HepG2 (cell line): Measurements from ENCODE around the gene KCNQ2. TPM values are rescaled to one million over a fixed set of nuclear protein-coding genes. Genes with fewer than 3 reads are reported as not detected.

Experiments used
- ATAC-seq: fragments of 200-7000 bp; cut with Tn5 transposase; 3 replicates; pipeline ENCODE4 v1.9.1; 2020; ENCODE audit warnings: mild to moderate bottlenecking, moderate library complexity
- BruUV-seq: library from RNA; stranded (reverse); fragments of 400-500 nt; replicated peaks from 2 replicates; lab custom pipeline; 2021; lab: Mats Ljungman, UMichigan
- CTCF ChIA-PET: fragments of 300-600 bp; formaldehyde crosslinking; extraction: SDS; loops from one replicate; lab custom pipeline; 2021; ENCODE audit warnings: low total read pairs, inconsistent platforms, low intra/inter-chr PET ratio; lab: Yijun Ruan, JAX
- POLR2A ChIA-PET: fragments of 350-600 bp; sonication (Branson Sonifier 250); formaldehyde crosslinking; loops from one replicate; lab custom pipeline; 2020; ENCODE audit warnings: antibody characterized with exemption, inconsistent platforms; lab: Yijun Ruan, JAX
- DNase-seq: peaks from one replicate; pipeline ENCODE4 v3.0.0-alpha.2; 2015; ENCODE audit warnings: low spot score
- FAIRE-seq: peaks from 3 replicates; lab custom pipeline; 2011; peaks lifted over from hg19 to GRCh38; lab: Jason Lieb, UNC
- H2AFZ ChIP-seq: one replicate; pipeline ENCODE4 v1.6.1; 2011; ENCODE audit warnings: low read length, inconsistent platforms
- H3K27ac ChIP-seq: fragments of 300-600 bp; 3 replicates; pipeline ENCODE4 v1.8.0; 2011; ENCODE audit warnings: mixed run types, mild to moderate bottlenecking, mixed read lengths, low read length, inconsistent platforms; ENCODE audit not compliant: insufficient read depth; ENCODE audit errors: extremely low read length
- H3K27me3 ChIP-seq, 2 experiments: fragments of 200-600 bp in 1 of 2; 2 replicates in 1 of 2; 3 replicates in 1 of 2; pipeline versions ENCODE4 v1.6.0 to v1.8.0; 2011; ENCODE audit warnings: low read length in 2 of 2, mild to moderate bottlenecking in 2 of 2, moderate library complexity in 2 of 2, inconsistent platforms in 1 of 2; ENCODE audit not compliant: insufficient read depth in 2 of 2, control insufficient read depth in 1 of 2
- H3K36me3 ChIP-seq, 2 experiments: fragments of 200-600 bp in 1 of 2; replicated peaks in 1 of 2; 2 replicates in 1 of 2; 3 replicates in 1 of 2; pipeline versions ENCODE4 v1.5.1 to v1.8.0; 2011; ENCODE audit warnings: low read length in 2 of 2, inconsistent platforms in 1 of 2; ENCODE audit not compliant: insufficient read depth in 2 of 2, control insufficient read depth in 1 of 2
- H3K4me1 ChIP-seq: 2 replicates; pipeline ENCODE4 v1.5.1; 2012; ENCODE audit warnings: low read length, inconsistent platforms; ENCODE audit not compliant: insufficient read depth
- H3K4me2 ChIP-seq: 2 replicates; pipeline ENCODE4 v1.6.0; 2011; ENCODE audit warnings: low read depth, low read length, inconsistent platforms
- H3K4me3 ChIP-seq, 3 experiments: fragments of 200-600 bp in 1 of 3; sonication (generic), shearing (Covaris generic) in 1 of 3; replicated peaks in 1 of 3; 2 replicates each; pipeline ENCODE4 v1.5.1; 2011 to 2016; ENCODE audit warnings: low read length in 3 of 3, inconsistent platforms in 2 of 3, low read depth in 2 of 3, mild to moderate bottlenecking in 2 of 3, control low read depth in 1 of 3, mixed read lengths in 1 of 3; ENCODE audit not compliant: insufficient read depth in 1 of 3
- H3K79me2 ChIP-seq: one replicate; pipeline ENCODE4 v1.6.1; 2011; ENCODE audit warnings: low read length, inconsistent platforms; ENCODE audit not compliant: insufficient read depth
- H3K9ac ChIP-seq: 2 replicates; pipeline ENCODE4 v1.6.0; 2011; ENCODE audit warnings: mild to moderate bottlenecking, low read depth, low read length, inconsistent platforms; ENCODE audit not compliant: insufficient read depth
- H3K9me3 ChIP-seq: 2 replicates; pipeline ENCODE4 v1.5.1; 2012; ENCODE audit warnings: mild to moderate bottlenecking, low read length
- H4K20me1 ChIP-seq: 2 replicates; pipeline ENCODE4 v1.6.0; 2011; ENCODE audit warnings: inconsistent platforms, mild to moderate bottlenecking, low read length, moderate library complexity; ENCODE audit not compliant: insufficient read depth
- EZH2 ChIP-seq: conservative IDR thresholded peaks from 2 replicates; pipeline ENCODE4 v1.6.1; 2012; ENCODE audit warnings: mild to moderate bottlenecking, low read depth, low read length, moderate library complexity
- MTF2 ChIP-seq: sonication (generic); formaldehyde crosslinking; IDR thresholded peaks from 2 replicates; pipeline ENCODE4 v1.5.0; 2020; ENCODE audit warnings: missing genetic modification reagents, borderline replicate concordance
- ZNF333 ChIP-seq: sonication (generic); formaldehyde crosslinking; IDR thresholded peaks from 2 replicates; pipeline ENCODE4 v1.4.0; 2020; ENCODE audit warnings: mild to moderate bottlenecking, missing genetic modification reagents, borderline replicate concordance
- ZNF572 ChIP-seq: sonication (generic); formaldehyde crosslinking; IDR thresholded peaks from 2 replicates; pipeline ENCODE4 v1.5.1; 2020; ENCODE audit warnings: mild to moderate bottlenecking, missing genetic modification reagents
- ZNF768 ChIP-seq: sonication (generic); formaldehyde crosslinking; IDR thresholded peaks from 2 replicates; pipeline ENCODE4 v1.4.0; 2020; ENCODE audit warnings: missing genetic modification reagents
- WGBS: methylation state at CpG from one replicate; pipeline ENCODE4 v1.1.6; 2017; ENCODE audit warnings: low lambda C conversion rate; 5-methylcytosine and 5-hydroxymethylcytosine counted together
- in situ Hi-C: cut with HindIII; loops from 2 replicates; pipeline ENCODE4 v1.10.0; 2017; ENCODE audit warnings: low pct_unique_long_range_greater_than_20kb; ENCODE audit not compliant: extremely low pct_ligation_motif_present
- intact Hi-C: fragments of 100-400 bp; cut with micrococcal nuclease; formaldehyde crosslinking; loops from one replicate; pipeline ENCODE4 v1.10.0; 2022; ENCODE audit not compliant: unreplicated experiment
- polyA plus RNA-seq, 8 experiments: library from polyadenylated mRNA; depleted of rRNA in 3 of 8; stranded (reverse) in 7 of 8; unstranded in 1 of 8; fragments of >200 nt; fragmentation: Illumina TruSeq in 4 of 8; extraction: Trizol in 4 of 8; gene quantifications; 2 replicates each; pipeline versions ENCODE4 v1.2.1 to v1.2.3, GENCODE V29; 2011 to 2016; ENCODE audit warnings: low read depth in 4 of 8, missing spikeins in 1 of 8, mixed read lengths in 1 of 8; ENCODE audit not compliant: insufficient read depth in 1 of 8
- total RNA-seq, 5 experiments: library from RNA; depleted of rRNA; stranded (reverse); fragments of >200 nt; fragmentation: Illumina TruSeq; extraction: Trizol; gene quantifications; 2 replicates each; pipeline ENCODE4 v1.2.3, GENCODE V29; 2016; ENCODE audit warnings: low read depth in 1 of 5

KCNQ2 gene
- total and polyA plus RNA-seq, 2 of the 13 experiments (the other 11 are each of a cell fraction or from before 2014, with no cell fraction given): not detected

DNA sequence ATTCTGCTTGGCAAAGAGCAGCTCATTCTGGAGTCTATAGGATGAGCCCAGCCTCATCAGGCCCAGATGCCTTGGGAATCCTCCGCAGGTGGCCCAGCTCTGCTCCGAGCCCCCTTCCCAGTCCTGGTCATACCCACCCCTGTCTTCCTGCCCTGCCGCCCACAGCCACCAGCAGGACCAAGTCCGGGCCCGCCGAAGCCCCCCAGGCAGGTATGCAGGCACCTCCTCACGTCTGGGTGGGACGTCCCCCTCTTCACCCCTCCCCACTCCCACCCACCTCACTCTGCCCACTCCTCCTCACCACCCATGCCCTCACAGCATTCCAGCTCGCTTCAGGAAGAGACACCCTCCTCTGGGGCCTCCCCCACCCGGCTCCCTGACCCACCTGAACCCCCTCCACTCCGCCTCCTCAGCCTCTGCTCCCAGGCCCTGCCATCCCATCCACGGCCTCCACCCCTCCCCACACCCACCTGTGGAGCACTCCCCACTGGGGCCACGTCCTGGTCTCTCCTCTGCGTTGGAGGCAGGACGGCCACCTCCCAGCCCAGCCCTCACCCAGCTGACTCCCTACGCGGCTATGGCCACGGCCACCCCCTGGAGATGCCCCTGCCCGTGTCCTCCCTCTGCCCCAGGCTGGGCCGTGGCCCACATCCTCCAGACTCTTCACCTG, 43.4 kb downstream of the KCNQ2 start:
- Histone ChIP-seq H3K9me3 (no peaks in the 10 kb centered on the region), H3K9ac (no peak overlapping the region)
- TF ChIP-seq ZNF333 (CRISPR knock-in tag) (no peak), MTF2 (CRISPR knock-in tag) (peak; percentile 31; the same call in 1 of the 2 replicates)
- TF ChIP-seq, all 625 proteins: peak for 1
- WGBS: 13% methylated on average over 20 of the region's 20 CpGs
- Histone ChIP-seq H2AFZ (no peak overlapping the region), H3K4me1 (no peaks in the 10 kb centered on the region), H3K79me2 (no peaks in the 10 kb centered on the region), H3K27me3 (peaks cover 25 to 74% of the 10 kb centered on the region in 2 experiments), H3K36me3 (no peaks in the 10 kb centered on the region), H3K4me3 (no peak overlapping the region), H3K27ac (no peak overlapping the region), H3K4me2 (no peak overlapping the region), H4K20me1 (peaks cover 4% of the 10 kb centered on the region; the same call in 1 of the 2 replicates)
- ATAC-seq: no peak
- DNase-seq: no peak
- no TSS peak for BruUV-seq
- ChIA-PET POLR2A (no interaction called here), CTCF (no interaction called here)
- no peak for FAIRE-seq
- in situ Hi-C loops (no loop called here), intact Hi-C loops (no loop called here)

- in situ Hi-C loops: no loop called here
- Histone ChIP-seq H3K4me2 (no peak overlapping the region), H2AFZ (no peak overlapping the region), H3K4me3 (no peak overlapping the region), H3K79me2 (no peaks in the 10 kb centered on the region), H3K9me3 (no peaks in the 10 kb centered on the region), H3K9ac (no peak overlapping the region), H3K27ac (no peak overlapping the region), H3K36me3 (no peaks in the 10 kb centered on the region), H3K4me1 (no peaks in the 10 kb centered on the region), H3K27me3 (peaks cover 32 to 86% of the 10 kb centered on the region in 2 experiments), H4K20me1 (peaks cover 4% of the 10 kb centered on the region; the same call in 1 of the 2 replicates)
- ChIA-PET CTCF (no interaction called here), POLR2A (no interaction called here)
- FAIRE-seq (no peak), ATAC-seq (no peak), DNase-seq (no peak)
- no TSS peak for BruUV-seq
- 37% methylated on average over 27 of the region's 27 CpGs for WGBS
- TF ChIP-seq ZNF768 (CRISPR knock-in tag): peak; percentile 15; the same call in 1 of the 2 replicates
- TF ChIP-seq ZNF572 (CRISPR knock-in tag): no peak
- 0 out of 2 replicates have a peak, but pooled peaks have one; percentile 60 for TF ChIP-seq EZH2
- intact Hi-C loops: loop anchor here (1.0 kb wide), 1 partner anchor 13 kb away; no protein-coding TSS in a partner anchor
Measured at GRCh38 chr20:63427724-63428330, 44.6 kb downstream of the KCNQ2 start.
